HFF-Myc (cell line): Measurements from ENCODE around the gene VGLL1.

Source experiments
- DNase-seq: peaks from one replicate; pipeline ENCODE4 v3.0.0-alpha.2; 2011; ENCODE audit warnings: low read depth; ENCODE audit errors: extremely low read depth
- H3K4me3 ChIP-seq: replicated peaks from 2 replicates; pipeline ENCODE4 v1.5.1; 2011; ENCODE audit warnings: low read depth, mild to moderate bottlenecking, control low read depth, low read length
- TF ChIP-seq, protein P1 (sequence below): IDR thresholded peaks from 2 replicates; pipeline ENCODE4 v1.5.1; 2012; ENCODE audit warnings: mild to moderate bottlenecking, low read depth, low read length, control low read depth; ENCODE audit errors: missing control alignments

The VGLL1 gene

DNA sequence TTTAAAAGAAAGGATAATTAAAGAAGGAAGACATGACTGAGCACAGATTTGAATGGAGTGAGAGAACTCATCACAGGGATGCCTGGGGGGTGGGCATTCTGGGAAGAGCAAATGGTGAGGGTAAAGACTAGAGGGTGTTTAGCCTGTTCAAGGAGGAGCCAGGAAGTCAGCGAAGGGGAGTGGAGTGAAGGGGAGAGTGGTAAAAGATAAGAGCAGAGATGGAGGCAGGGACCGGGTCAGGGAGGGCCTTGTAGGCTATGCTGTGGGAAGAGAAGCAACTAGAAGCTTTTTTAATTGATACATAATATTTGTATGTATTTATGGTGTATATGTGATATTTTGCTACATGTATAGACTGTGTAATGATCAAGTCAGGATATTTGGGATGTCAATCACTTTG, 2.2 kb upstream of the VGLL1 start:
- H3K4me3 ChIP-seq = no peak overlapping the region
- TF ChIP-seq, protein P1, sequence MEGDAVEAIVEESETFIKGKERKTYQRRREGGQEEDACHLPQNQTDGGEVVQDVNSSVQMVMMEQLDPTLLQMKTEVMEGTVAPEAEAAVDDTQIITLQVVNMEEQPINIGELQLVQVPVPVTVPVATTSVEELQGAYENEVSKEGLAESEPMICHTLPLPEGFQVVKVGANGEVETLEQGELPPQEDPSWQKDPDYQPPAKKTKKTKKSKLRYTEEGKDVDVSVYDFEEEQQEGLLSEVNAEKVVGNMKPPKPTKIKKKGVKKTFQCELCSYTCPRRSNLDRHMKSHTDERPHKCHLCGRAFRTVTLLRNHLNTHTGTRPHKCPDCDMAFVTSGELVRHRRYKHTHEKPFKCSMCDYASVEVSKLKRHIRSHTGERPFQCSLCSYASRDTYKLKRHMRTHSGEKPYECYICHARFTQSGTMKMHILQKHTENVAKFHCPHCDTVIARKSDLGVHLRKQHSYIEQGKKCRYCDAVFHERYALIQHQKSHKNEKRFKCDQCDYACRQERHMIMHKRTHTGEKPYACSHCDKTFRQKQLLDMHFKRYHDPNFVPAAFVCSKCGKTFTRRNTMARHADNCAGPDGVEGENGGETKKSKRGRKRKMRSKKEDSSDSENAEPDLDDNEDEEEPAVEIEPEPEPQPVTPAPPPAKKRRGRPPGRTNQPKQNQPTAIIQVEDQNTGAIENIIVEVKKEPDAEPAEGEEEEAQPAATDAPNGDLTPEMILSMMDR = no peak
- DNase-seq = no peak

- TF ChIP-seq, protein P1 = no peak
- H3K4me3 ChIP-seq = no peak overlapping the region
- no peak for DNase-seq
These were observed 2.1 kb downstream of the VGLL1 start for GRCh38 chrX:136534131-136534530.

DNA sequence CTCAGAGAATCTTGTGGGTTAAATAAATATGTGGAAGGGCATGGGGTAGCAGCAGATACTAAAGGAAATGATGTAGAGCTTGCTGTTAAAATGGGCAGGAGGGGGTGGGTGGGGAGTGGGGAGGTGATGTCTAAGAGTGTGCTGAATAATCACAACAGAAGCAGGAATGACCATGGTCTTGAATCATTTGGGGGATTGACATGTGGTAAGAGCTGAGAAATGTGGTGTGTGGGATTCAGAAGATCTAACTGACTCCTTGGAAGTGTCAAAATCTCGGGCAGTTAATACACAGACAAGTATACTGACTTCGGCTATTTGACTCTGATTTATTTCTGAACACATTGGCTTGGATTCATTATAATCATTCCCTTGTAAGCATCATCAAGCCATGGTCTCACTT, 6.8 kb downstream of the VGLL1 start:
- no peak overlapping the region for H3K4me3 ChIP-seq
- DNase-seq = no peak
- TF ChIP-seq, protein P1 = no peak

DNA sequence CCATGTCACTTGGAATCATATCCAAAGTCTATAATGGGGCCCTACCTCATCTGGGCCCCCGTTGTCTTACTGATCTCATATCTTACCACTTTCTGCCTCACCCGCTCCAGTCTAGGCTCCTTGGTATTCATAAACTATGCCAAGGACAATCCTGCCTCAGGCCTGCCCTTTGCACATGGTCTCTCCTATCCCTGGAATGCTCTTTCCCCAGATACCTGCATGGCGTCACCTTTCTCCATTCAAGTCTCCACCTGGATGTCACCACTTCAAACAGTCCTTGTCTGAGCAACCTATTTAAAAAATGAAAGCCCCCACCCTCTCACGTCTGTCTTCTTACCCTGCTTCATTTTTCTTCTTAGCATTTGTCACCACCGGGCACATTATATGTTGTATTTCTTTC, 8.2 kb downstream of the VGLL1 start:
- no peak for DNase-seq
- TF ChIP-seq, protein P1 = no peak
- H3K4me3 ChIP-seq = no peak overlapping the region

DNA sequence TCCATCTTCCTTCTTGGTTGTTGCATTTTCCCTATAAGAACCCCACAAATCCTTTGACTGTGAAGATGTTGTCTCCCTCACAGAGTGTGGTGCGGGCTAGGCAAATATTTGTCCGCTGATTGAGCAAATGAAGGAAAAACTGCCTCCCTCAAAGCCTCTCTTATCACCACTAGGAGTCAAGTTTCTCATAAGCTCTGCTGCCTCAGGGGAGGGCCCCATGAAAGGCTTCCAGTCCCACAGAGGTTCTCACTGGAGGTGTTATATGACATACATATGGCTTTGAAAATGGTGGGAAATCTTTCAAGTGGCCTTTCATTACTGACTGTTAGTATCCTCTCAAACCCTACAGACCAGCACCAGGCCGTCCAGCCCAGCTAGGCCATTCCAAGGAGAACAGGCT, 9.3 kb downstream of the VGLL1 start:
- DNase-seq = no peak
- H3K4me3 ChIP-seq = no peak overlapping the region
- TF ChIP-seq, protein P1 = no peak

DNA sequence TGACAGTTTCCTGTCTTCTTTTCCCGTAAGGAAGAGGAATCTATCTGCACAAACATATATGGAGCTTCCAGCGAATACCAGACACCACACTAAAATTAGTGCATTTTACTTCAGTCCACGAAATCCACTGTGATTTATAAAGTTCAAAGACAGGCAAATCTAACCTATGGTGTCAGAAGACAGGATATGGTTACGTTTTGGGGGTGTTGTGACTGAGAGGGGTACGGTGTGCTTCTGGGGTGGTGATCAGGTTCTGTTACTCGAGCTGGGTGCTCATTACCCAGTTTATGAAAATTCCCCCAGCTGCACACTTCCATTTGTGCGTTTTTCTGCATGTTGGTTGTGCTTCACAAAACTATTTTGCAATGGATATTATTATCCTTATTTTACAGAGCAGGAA, 10.3 kb downstream of the VGLL1 start:
- TF ChIP-seq, protein P1 = no peak
- DNase-seq = no peak
- no peak overlapping the region for H3K4me3 ChIP-seq

GRCh38 chrX:136546371-136546781, 14.4 kb downstream of the VGLL1 start:
- no peak overlapping the region for H3K4me3 ChIP-seq
- TF ChIP-seq, protein P1 = no peak
- no peak for DNase-seq
